HG03095 (cell line): ENCODE measurements around the gene TLE1.

ENCODE experiments used
- ATAC-seq: cut with Tn5 transposase; IDR thresholded peaks from one replicate; pipeline ENCODE4 v1.9.1; 2021; ENCODE audit warnings: moderate library complexity; ENCODE audit not compliant: unreplicated experiment

The TLE1 gene

DNA sequence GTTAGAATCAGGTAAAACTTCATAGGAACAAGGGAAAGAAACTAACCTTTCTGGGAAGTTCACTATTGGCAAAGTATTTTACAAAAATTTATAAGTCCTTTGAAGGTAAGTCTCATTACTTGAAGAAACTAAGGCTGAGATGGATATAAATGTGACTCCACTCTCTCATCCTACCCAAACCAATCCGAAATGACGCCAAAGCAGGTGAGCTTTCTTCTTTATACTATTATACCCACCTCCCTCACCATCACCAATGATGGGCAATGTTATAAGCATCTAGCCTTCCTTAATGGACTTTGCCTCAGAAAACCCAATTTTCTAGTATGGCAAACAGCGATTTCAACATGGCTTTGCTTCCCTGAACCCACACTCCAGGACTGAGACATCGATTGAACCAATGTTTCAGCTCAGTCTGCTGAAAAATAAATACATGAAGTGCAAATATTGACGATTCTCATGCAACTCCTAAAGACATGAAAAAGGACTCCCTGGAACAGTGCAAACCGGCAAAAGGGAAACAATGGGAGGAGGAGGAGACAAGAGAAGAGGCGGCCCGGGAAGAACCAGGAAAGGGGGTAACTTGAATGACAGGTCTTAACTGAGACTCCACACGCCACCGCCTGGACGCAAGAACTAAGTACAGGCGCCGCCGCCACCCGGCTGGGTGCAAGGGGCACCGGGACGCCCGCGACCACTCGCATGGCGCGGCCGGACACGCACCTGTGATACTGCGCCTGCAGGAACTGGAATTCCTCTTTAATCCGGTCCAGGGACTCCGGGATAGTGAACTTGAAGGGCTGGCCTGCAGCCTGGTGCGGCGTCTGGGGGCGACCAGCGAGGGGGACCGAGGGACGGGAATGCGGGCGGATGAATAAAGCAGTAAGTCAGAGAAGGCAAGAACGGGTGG is 2.5 kb downstream of the TLE1 start:
- ATAC-seq: no peak

DNA sequence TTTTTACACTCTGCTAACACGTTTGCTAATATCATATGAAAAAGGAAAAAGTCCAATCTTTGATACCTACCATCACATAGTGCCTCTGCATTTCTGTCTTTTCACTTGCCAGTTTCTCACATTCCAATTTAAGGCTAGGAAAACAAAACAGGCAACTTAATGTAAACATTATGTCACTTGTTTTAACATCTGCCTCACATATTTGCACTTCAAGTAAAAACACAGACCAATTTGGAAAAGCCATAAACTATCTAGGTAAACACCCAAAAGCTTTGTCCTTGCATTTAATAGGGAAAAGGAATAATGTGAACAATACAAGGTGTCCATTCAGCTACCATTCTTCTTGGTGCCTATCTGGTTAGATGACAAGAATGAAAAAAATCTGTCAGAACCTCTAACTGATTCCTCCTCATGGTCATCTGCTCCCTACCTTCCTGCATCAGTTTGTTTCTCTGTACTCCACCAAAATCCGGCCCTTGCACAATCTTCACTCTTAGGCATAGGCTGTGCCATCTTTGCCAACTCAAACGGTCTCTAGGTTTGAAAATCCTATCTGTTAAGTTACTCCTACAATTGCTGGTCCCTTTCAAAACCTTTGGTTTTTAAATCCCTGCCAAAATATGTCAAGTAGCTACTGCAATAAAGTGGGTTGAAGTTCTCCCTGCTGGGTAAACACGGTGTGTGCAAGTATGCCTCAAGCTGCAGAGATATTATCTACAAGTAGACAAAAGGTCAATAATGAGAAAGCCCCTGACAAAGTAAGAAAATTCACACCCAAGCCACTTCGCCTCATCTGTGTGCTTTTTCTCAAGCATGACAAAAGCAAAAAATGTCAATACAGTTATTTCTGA is 3.4 kb downstream of the TLE1 start:
- no peak for ATAC-seq

DNA sequence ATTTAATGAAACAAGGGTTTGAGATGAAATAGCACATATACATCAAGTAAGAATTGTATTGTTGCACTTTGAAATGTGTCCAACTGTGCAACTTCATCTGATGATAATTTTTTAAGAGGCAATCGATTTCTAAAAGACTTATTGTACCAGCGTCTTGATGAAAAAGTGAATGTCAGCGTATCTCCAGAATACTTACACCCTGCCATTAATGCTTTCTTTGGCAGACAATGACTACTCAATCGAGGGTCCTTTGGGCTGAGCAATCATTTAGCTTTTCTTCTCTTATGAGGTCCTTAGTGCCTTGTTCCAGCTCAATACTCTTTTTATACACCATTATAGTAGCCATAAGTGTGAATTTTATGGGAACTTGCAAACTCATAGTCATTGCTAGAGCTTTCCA is 4.7 kb downstream of the TLE1 start:
- no peak for ATAC-seq

- no peak for ATAC-seq
Measured at GRCh38 chr9:81683704-81684103, 5.6 kb downstream of the TLE1 start.

DNA sequence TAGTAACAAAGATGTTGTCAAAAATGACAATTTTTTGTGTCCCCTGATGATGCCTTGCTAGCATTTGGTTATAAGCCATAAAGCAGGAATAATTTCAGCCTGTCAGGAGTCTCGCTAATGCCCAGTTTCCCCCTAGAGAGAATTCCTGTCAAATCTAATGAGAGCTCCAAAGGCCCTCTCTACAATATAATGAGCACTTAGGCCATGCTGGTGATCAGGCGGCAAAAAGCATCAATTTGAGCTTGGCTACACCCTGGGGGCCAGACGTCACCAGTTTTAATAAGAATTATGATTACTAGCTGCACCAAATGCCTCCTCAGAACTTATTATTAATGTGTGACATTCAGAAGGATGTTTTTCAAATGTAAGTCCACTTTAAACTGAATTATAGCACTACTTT is 6.1 kb downstream of the TLE1 start:
- no peak for ATAC-seq

DNA sequence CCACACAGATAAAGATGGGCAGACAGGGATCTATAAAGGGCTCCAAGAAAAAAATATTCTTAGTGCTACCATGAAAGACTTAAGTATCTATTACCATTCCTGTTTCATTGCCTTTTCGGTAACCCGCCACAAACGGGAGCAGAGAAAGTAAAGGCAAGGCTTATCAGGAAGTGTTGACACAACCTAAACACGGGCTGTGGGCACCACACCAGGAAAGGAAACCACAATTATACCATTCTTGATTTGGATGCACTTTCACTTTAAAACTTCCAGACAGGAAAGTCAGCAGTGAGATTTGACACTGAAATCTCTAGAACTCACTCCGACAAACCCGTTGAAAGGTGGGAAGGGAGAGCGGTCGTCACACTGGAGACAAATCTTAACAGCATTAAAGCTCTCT is 6.5 kb downstream of the TLE1 start:
- ATAC-seq: no peak

DNA sequence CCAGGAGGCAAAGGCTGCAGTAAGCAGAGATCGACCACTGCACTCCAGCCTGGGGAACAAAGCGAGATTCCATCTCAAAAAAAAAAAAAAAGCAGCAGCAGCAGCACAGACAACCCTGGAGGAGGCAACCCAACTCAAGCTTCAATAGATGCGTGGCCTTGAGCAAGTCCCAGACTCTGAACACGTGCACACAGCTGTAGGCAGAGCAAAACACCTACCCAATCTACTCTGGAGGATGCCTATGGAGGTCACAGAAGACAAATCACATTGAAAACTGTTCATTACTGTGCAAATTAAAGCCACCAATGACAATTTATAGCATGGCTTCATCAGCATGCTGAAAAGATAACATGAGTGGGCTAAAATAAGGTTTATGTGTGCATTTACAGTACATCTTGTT is 7.2 kb downstream of the TLE1 start:
- ATAC-seq: no peak

DNA sequence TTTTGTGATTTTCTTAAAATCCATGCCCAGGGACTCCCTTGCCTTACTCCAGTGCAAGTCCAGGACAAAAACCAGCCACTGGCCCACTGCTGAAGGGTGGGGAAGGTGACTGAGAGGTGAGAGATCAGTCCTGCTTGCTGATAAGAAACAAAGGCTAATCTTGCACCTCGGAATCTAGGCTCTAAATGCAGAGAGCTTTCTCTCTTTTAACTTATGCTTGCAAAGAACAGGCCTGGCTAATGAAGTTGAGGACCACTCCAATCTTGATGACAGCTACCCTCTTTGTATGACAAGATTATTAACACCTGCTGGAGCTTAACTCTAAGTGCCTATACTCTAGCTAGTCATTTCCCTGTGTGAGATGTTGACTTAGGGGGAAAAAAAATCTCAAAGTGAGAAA is 8.8 kb downstream of the TLE1 start:
- ATAC-seq: no peak

GRCh38 chr9:81680006-81680405 is 9.3 kb downstream of the TLE1 start:
- no peak for ATAC-seq

GRCh38 chr9:81678088-81678487 is 11.3 kb downstream of the TLE1 start:
- no peak for ATAC-seq

GRCh38 chr9:81676395-81676794 is 13.0 kb downstream of the TLE1 start:
- ATAC-seq: no peak

DNA sequence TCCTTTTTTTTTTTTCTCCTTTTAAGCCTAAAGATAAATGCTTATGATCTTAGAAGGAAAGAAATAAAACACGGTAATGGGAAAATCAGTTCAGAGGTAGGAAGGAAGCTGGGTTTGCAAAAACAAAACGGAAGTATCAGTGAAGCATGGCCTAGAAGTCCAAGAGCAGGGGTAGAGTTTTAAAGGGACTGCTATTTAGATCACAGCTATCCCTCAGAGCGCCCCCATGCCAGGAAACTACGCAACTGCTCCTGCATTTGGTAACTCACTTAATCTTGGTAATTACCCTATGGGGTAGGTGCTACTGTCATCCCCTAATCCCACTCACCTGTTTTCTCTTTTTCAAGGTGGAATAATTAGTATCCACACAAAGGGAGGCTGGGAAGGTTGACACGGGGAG is 16.0 kb downstream of the TLE1 start:
- no peak for ATAC-seq

DNA sequence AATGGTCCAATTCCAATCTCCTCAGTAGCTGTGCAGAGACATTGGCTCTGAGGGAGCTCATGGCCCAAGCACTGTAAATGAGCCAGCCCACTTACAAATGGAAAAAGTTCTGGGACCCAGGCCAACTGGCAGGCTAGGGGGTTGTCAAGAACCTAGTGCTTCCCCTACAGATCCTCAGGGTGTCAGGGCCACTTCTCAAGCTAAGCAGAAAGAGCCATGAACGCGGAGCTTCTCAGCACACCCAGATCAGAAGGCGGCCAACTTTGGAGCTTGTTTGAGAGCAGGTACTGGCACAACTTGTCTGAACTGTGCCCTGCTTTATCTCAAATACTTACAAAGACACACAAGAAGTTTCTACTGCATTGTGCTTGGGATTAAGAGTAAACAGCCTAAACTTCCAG is 17.5 kb downstream of the TLE1 start:
- ATAC-seq: no peak

- no peak for ATAC-seq
Measured at GRCh38 chr9:81669866-81670265, 19.5 kb downstream of the TLE1 start.

- no peak for ATAC-seq
Measured at GRCh38 chr9:81669041-81669651, 20.2 kb downstream of the TLE1 start.

GRCh38 chr9:81666123-81666522 is 23.2 kb downstream of the TLE1 start:
- ATAC-seq: no peak

DNA sequence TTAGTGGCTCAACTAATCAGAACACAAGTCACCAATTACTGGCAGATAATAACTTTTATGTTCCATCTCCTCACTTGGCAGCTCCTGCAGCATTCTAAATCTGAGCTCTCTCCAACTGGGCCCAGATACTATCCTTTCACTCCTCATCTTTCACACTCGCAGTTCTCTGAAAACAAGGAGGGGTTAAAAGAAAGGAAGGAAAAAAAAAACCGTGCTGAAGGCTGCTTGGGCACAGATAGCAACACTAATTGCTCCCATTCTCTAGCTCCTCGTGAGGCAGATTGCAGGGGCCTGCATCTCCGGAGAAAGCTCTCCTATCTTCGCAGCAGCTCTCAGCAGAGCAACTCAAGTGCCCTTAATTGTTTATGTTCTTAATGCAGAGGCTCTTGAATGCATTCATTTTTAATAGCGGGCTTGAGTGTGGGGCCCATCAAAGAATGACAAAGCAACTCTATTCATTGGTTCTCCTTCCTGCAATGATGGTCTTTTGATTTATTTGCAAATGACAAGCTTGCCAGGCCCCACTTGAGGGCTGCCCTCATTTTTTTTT is 23.9 kb downstream of the TLE1 start:
- no peak for ATAC-seq

DNA sequence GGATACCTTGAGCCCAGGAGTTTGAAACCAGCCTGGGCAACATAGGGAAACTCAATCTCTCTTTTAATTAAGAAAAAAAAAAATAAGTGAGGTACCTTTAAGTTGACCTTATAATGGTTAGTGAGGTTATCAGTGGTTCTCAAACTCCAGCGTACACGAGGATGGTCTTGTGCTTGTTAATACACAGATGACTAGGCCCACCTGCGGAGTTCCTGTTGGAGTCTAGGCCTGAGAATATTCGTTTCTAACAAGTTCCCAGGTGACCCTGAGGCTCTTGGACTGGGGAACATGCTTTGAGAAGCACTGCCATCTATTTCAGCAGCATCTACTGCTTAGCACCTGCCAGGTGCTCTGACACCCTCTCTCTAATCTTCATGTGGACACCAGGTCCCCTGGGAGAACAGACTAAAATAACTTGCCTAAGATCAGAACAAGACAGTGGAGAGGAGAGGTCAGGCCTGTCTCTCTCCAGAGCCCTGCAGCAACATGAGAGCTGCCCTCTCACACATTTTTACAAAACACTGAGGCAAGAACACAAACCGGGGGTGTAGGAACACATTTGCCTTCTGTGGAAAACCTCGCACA is 24.6 kb downstream of the TLE1 start:
- ATAC-seq: no peak

DNA sequence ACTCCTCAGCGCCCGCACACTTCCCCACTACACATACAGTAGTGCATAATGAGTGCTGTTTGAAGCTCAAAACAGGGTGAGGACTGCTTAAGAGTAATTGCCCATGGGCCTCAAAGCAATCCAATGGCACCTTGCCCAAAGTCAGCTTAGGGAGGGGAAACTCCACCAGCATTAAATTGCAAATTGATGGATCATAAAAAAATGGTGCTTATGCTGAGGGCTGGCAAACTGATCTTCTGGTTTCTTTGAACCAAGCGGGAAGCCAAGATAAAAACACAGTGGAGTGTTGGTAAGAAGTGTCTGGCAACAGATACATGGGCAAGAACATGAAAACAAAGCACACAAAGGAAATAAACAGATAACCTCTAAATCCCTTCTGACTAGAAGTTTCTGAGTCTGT is 28.0 kb downstream of the TLE1 start:
- no peak for ATAC-seq

DNA sequence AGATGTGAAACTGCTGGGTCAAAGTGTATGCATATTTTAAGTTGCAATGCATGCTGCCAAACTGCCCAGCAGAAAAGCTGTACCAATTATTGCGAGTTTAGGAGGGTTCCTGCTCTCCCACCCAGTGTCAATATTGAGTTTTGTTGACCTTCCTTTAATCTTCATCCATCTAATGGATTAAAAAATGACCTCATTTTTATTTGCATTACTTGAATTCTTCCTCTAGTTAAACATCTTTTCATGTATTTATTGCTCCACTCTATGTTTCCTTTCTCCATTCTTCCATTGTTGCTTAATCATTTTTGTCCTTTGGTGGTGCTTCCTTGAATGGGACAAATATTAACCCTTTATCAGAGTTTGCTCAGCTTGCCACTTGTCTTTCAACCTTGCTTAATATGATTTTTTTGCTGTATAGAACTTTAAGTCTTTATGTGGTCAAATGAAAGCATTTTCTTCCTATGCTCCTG is 32.4 kb downstream of the TLE1 start:
- no peak for ATAC-seq

DNA sequence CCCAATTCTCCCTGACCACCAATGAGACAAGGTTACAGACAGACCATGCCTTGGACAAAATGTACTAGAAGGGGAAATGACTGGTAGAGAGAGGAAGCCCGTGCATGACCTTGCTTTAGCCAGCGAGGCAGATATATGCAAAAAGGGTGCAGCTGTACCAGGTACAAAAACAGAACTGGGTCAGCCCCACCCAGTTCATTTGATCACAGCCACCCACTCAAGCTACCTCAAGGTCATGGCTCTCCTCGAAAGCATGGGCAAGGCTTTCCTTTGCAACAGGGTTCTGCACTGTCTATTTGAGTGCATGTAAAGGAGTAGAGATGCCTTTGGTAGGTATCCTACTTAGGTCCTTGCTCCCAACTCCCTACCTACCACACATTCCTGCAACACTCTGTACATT is 33.3 kb downstream of the TLE1 start:
- ATAC-seq: peak; percentile 76
